Measurements from ENCODE around the gene DNAH8.

Gene DNAH8

GRCh38 chr6:38715016-38715689 is at the start of gene DNAH8:
DNAH8 (plus strand) TSS chr6:38715311; CDS start chr6:38722810, 7,499 bp downstream.
- peak within 1 kb of the TSS; percentile 47 for H3K4me3 ChIP-seq (ENCODE audit: low read depth, low read length)
- no peak for DNase-seq (ENCODE audit: low read depth)

- no peak overlapping the region for H3K4me3 ChIP-seq (ENCODE audit: low read depth, low read length)
- peak; percentile 27 for DNase-seq (ENCODE audit: low read depth)
Measured at GRCh38 chr6:38671885-38672467, 43.1 kb upstream of the DNAH8 start.

GRCh38 chr6:38673397-38674165 is 41.5 kb upstream of the DNAH8 start:
- DNase-seq (ENCODE audit: low read depth), result no peak
- H3K4me3 ChIP-seq (ENCODE audit: low read depth, low read length), result no peak overlapping the region

GRCh38 chr6:38676236-38676973 is 38.7 kb upstream of the DNAH8 start:
- no peak overlapping the region for H3K4me3 ChIP-seq (ENCODE audit: low read depth, low read length)
- no peak for DNase-seq (ENCODE audit: low read depth)

- DNase-seq (ENCODE audit: low read depth), result no peak
- H3K4me3 ChIP-seq (ENCODE audit: low read depth, low read length), result no peak overlapping the region
Measured at GRCh38 chr6:38676974-38677544, 38.1 kb upstream of the DNAH8 start.

GRCh38 chr6:38678178-38678760 is 36.8 kb upstream of the DNAH8 start:
- no peak overlapping the region for H3K4me3 ChIP-seq (ENCODE audit: low read depth, low read length)
- no peak for DNase-seq (ENCODE audit: low read depth)

GRCh38 chr6:38679668-38680067 is 35.4 kb upstream of the DNAH8 start:
- DNase-seq (ENCODE audit: low read depth), result no peak

GRCh38 chr6:38681850-38682249 is 33.3 kb upstream of the DNAH8 start:
- no peak overlapping the region for H3K4me3 ChIP-seq (ENCODE audit: low read depth, low read length)
- DNase-seq (ENCODE audit: low read depth), result no peak

More at GRCh38 chr6:38679668-38680067, 35.4 kb upstream of the DNAH8 start:
- H3K4me3 ChIP-seq (ENCODE audit: low read depth, low read length), result no peak overlapping the region

- H3K4me3 ChIP-seq (ENCODE audit: low read depth, low read length), result no peak overlapping the region
- DNase-seq (ENCODE audit: low read depth), result no peak
Measured at GRCh38 chr6:38684237-38684636, 30.9 kb upstream of the DNAH8 start.

GRCh38 chr6:38684904-38685303 is 30.2 kb upstream of the DNAH8 start:
- DNase-seq (ENCODE audit: low read depth), result no peak
- H3K4me3 ChIP-seq (ENCODE audit: low read depth, low read length), result no peak overlapping the region

GRCh38 chr6:38686270-38687042 is 28.7 kb upstream of the DNAH8 start:
- H3K4me3 ChIP-seq (ENCODE audit: low read depth, low read length), result no peak overlapping the region
- DNase-seq (ENCODE audit: low read depth), result no peak

GRCh38 chr6:38687043-38687353 is 28.1 kb upstream of the DNAH8 start:
- H3K4me3 ChIP-seq (ENCODE audit: low read depth, low read length), result no peak overlapping the region
- DNase-seq (ENCODE audit: low read depth), result no peak

- H3K4me3 ChIP-seq (ENCODE audit: low read depth, low read length), result no peak overlapping the region
- no peak for DNase-seq (ENCODE audit: low read depth)
Measured at GRCh38 chr6:38687549-38687948, 27.6 kb upstream of the DNAH8 start.

- DNase-seq (ENCODE audit: low read depth), result no peak
- H3K4me3 ChIP-seq (ENCODE audit: low read depth, low read length), result no peak overlapping the region
Measured at GRCh38 chr6:38688579-38689087, 26.5 kb upstream of the DNAH8 start.

GRCh38 chr6:38695227-38695900 is 19.7 kb upstream of the DNAH8 start:
- H3K4me3 ChIP-seq (ENCODE audit: low read depth, low read length), result no peak overlapping the region
- DNase-seq (ENCODE audit: low read depth), result no peak

GRCh38 chr6:38695933-38696332 is 19.2 kb upstream of the DNAH8 start:
- H3K4me3 ChIP-seq (ENCODE audit: low read depth, low read length), result no peak overlapping the region
- DNase-seq (ENCODE audit: low read depth), result no peak

- no peak overlapping the region for H3K4me3 ChIP-seq (ENCODE audit: low read depth, low read length)
- DNase-seq (ENCODE audit: low read depth), result no peak
Measured at GRCh38 chr6:38696345-38696744, 18.8 kb upstream of the DNAH8 start.

GRCh38 chr6:38697846-38698245 is 17.3 kb upstream of the DNAH8 start:
- DNase-seq (ENCODE audit: low read depth), result no peak
- no peak overlapping the region for H3K4me3 ChIP-seq (ENCODE audit: low read depth, low read length)

Measured in skeletal muscle cell (primary cell).